Neural cell (in vitro differentiated cells): ENCODE data around the gene RAPGEF3. TPM values are rescaled to one million over a fixed set of nuclear protein-coding genes. Genes with fewer than 3 reads are reported as not detected.

Source experiments
- H2AFZ ChIP-seq: fragments of 200-600, 300-800 bp; sonication (generic), shearing (Covaris generic); 2 replicates; pipeline ENCODE4 v1.6.0; 2014; ENCODE audit warnings: low read depth, mild to moderate bottlenecking, antibody characterized with exemption, low read length, moderate library complexity
- H3F3A ChIP-seq: fragments of 200-600 bp; shearing (Covaris generic); 2 replicates; pipeline ENCODE4 v1.6.1; 2016; ENCODE audit warnings: mild to moderate bottlenecking, moderate library complexity, mixed read lengths, antibody characterized with exemption, low read length; ENCODE audit not compliant: insufficient read depth, poor library complexity, severe bottlenecking
- H3K27ac ChIP-seq: fragments of 200-600, 300-800 bp; sonication (generic), shearing (Covaris generic); 2 replicates; pipeline ENCODE4 v1.5.1; 2014; ENCODE audit warnings: mild to moderate bottlenecking, low read length, moderate library complexity
- H3K27me3 ChIP-seq: fragments of 300-800, 200-600 bp; sonication (generic), shearing (Covaris generic); 2 replicates; pipeline ENCODE4 v1.6.0; 2014; ENCODE audit warnings: mild to moderate bottlenecking, low read depth, low read length, moderate library complexity; ENCODE audit not compliant: insufficient read depth
- H3K36me3 ChIP-seq: fragments of 300-800, 200-600 bp; sonication (generic), shearing (Covaris generic); 2 replicates; pipeline ENCODE4 v1.5.1; 2014; ENCODE audit warnings: mild to moderate bottlenecking, antibody characterized with exemption, low read length, moderate library complexity; ENCODE audit not compliant: insufficient read depth
- H3K4me2 ChIP-seq: fragments of 300-800, 200-600 bp; sonication (generic), shearing (Covaris generic); 2 replicates; pipeline ENCODE4 v1.6.0; 2014; ENCODE audit warnings: mild to moderate bottlenecking, low read length
- H3K4me3 ChIP-seq: fragments of 300-800, 200-600 bp; sonication (generic), shearing (Covaris generic); 2 replicates; pipeline ENCODE4 v1.5.1; 2014; ENCODE audit warnings: mild to moderate bottlenecking, low read length, moderate library complexity
- H3K79me2 ChIP-seq: fragments of 200-600 bp; shearing (Covaris generic); replicated peaks from 2 replicates; pipeline ENCODE4 v1.6.0; 2014; ENCODE audit warnings: mild to moderate bottlenecking, low read length, moderate library complexity; ENCODE audit not compliant: insufficient read depth
- H3K9ac ChIP-seq: fragments of 300-800, 200-600 bp; sonication (generic), shearing (Covaris generic); 2 replicates; pipeline ENCODE4 v1.6.1; 2016; ENCODE audit warnings: mild to moderate bottlenecking, low read length, mixed read lengths
- H3K9me2 ChIP-seq: fragments of 200-600 bp; shearing (Covaris generic); 2 replicates; pipeline ENCODE4 v1.6.1; 2016; ENCODE audit warnings: mild to moderate bottlenecking, low read length, mixed read lengths; ENCODE audit not compliant: insufficient read depth
- H3K9me3 ChIP-seq: fragments of 200-600, 300-800 bp; sonication (generic), shearing (Covaris generic); 2 replicates; pipeline ENCODE4 v1.6.1; 2016; ENCODE audit warnings: mild to moderate bottlenecking, mixed run types, low read length, moderate library complexity, mixed read lengths
- H4K20me1 ChIP-seq: fragments of 200-600 bp; shearing (Covaris generic); 2 replicates; pipeline ENCODE4 v1.6.1; 2016; ENCODE audit warnings: mild to moderate bottlenecking, mixed run types; ENCODE audit not compliant: insufficient read depth
- CTCF ChIP-seq: fragments of 450-650 bp; IDR thresholded peaks from 2 replicates; pipeline ENCODE4 v1.5.1; 2014; ENCODE audit warnings: antibody characterized with exemption, mild to moderate bottlenecking, moderate library complexity; ENCODE audit not compliant: poor library complexity, severe bottlenecking
- EP300 ChIP-seq: fragments of 450-650 bp; conservative IDR thresholded peaks from 2 replicates; pipeline ENCODE4 v1.6.1; 2014; ENCODE audit warnings: antibody characterized with exemption, mild to moderate bottlenecking, moderate library complexity; ENCODE audit not compliant: poor library complexity, severe bottlenecking
- EZH2 ChIP-seq: fragments of 200-600, 300-800 bp; shearing (Covaris generic), sonication (generic); IDR thresholded peaks from 2 replicates; pipeline ENCODE4 v1.6.1; 2014; ENCODE audit warnings: antibody characterized with exemption, low read length, borderline replicate concordance, mild to moderate bottlenecking; ENCODE audit not compliant: insufficient read depth, poor library complexity, severe bottlenecking
- MXI1 ChIP-seq: fragments of 450-650 bp; conservative IDR thresholded peaks from 2 replicates; pipeline ENCODE4 v1.6.1; 2014; ENCODE audit warnings: antibody characterized with exemption, mild to moderate bottlenecking; ENCODE audit not compliant: poor library complexity, severe bottlenecking
- POLR2AphosphoS5 ChIP-seq: IDR thresholded peaks from 2 replicates; pipeline ENCODE4 v1.6.1; 2012
- RAD21 ChIP-seq: fragments of 450-650 bp; conservative IDR thresholded peaks from 2 replicates; pipeline ENCODE4 v1.6.1; 2014; ENCODE audit warnings: antibody characterized with exemption, mild to moderate bottlenecking, moderate library complexity
- REST ChIP-seq: IDR thresholded peaks from 2 replicates; pipeline ENCODE4 v1.6.1; 2012; ENCODE audit warnings: borderline replicate concordance
- SMC3 ChIP-seq: fragments of 450-650 bp; conservative IDR thresholded peaks from 2 replicates; pipeline ENCODE4 v1.6.1; 2014; ENCODE audit warnings: antibody characterized with exemption, mild to moderate bottlenecking, moderate library complexity; ENCODE audit not compliant: poor library complexity
- TAF1 ChIP-seq: IDR thresholded peaks from 2 replicates; pipeline ENCODE4 v1.6.1; 2012; ENCODE audit warnings: low read depth
- polyA plus RNA-seq: library from polyadenylated mRNA; depleted of rRNA; stranded (reverse); fragments of >200 nt; gene quantifications from 2 replicates; pipeline ENCODE4 v1.2.3, GENCODE V29; 2014

Gene RAPGEF3
- polyA plus RNA-seq, 1 donor from 2014 or later, result 1.5 TPM

- Histone ChIP-seq H3K9ac (no peak overlapping the region), H3K4me3 (no peak overlapping the region), H2AFZ (no peak overlapping the region), H3K79me2 (no peaks in the 10 kb centered on the region), H3K9me3 (no peaks in the 10 kb centered on the region), H4K20me1 (no peaks in the 10 kb centered on the region), H3K9me2 (no peaks in the 10 kb centered on the region), H3K27ac (no peak overlapping the region), H3K36me3 (no peaks in the 10 kb centered on the region), H3F3A (no peaks in the 10 kb centered on the region), H3K27me3 (no peaks in the 10 kb centered on the region), H3K4me2 (no peak overlapping the region)
- TF ChIP-seq EZH2 (no peak), TAF1 (no peak), REST (no peak), SMC3 (no peak), MXI1 (no peak), CTCF (no peak), POLR2AphosphoS5 (no peak), EP300 (no peak), RAD21 (no peak)
Observed at GRCh38 chr12:47748507-47748828, 10.2 kb downstream of the RAPGEF3 start.

GRCh38 chr12:47747596-47748506 lies 10.8 kb downstream of the RAPGEF3 start:
- TF ChIP-seq SMC3 (no peak), EP300 (no peak), CTCF (no peak), TAF1 (no peak), EZH2 (no peak), POLR2AphosphoS5 (no peak), REST (no peak), RAD21 (no peak), MXI1 (no peak)
- Histone ChIP-seq H3F3A (no peaks in the 10 kb centered on the region), H4K20me1 (no peaks in the 10 kb centered on the region), H3K79me2 (no peaks in the 10 kb centered on the region), H3K27ac (no peak overlapping the region), H3K9me3 (no peaks in the 10 kb centered on the region), H3K9ac (no peak overlapping the region), H3K4me3 (no peak overlapping the region), H3K4me2 (no peak overlapping the region), H3K27me3 (no peaks in the 10 kb centered on the region), H3K9me2 (no peaks in the 10 kb centered on the region), H3K36me3 (no peaks in the 10 kb centered on the region), H2AFZ (no peak overlapping the region)
